DND-41 (cell line): ENCODE measurements around the gene MEX3A.
A peak's percentile ranks its signal among the peaks of the same experiment; 100 is the strongest.

ENCODE experiments used
- ATAC-seq: fragments of 200-7000 bp; cut with Tn5 transposase; 3 replicates; pipeline ENCODE4 v1.9.1; 2021; ENCODE audit warnings: low read depth; ENCODE audit not compliant: insufficient read depth
- DNase-seq: peaks from one replicate; pipeline ENCODE4 v3.0.0-alpha.2; 2020
- H2AFZ ChIP-seq: 2 replicates; pipeline ENCODE4 v1.6.0; 2012; ENCODE audit warnings: low read depth, low read length
- H3K27ac ChIP-seq: 2 replicates; pipeline ENCODE4 v1.5.1; 2012; ENCODE audit warnings: low read length, inconsistent platforms
- H3K27me3 ChIP-seq: fragments of 200-600 bp; sonication (generic); 2 replicates; pipeline ENCODE4 v1.6.0; 2012; ENCODE audit warnings: low read length, mild to moderate bottlenecking, inconsistent platforms; ENCODE audit not compliant: insufficient read depth, poor library complexity
- H3K36me3 ChIP-seq: 2 replicates; pipeline ENCODE4 v1.5.1; 2012; ENCODE audit warnings: low read length, inconsistent platforms; ENCODE audit not compliant: insufficient read depth
- H3K4me1 ChIP-seq: 2 replicates; pipeline ENCODE4 v1.5.1; 2012; ENCODE audit warnings: mild to moderate bottlenecking, low read length; ENCODE audit not compliant: insufficient read depth
- H3K4me2 ChIP-seq: 2 replicates; pipeline ENCODE4 v1.6.0; 2012; ENCODE audit warnings: mild to moderate bottlenecking, moderate library complexity, low read length, inconsistent platforms; ENCODE audit not compliant: insufficient read depth
- H3K4me3 ChIP-seq, 2 experiments: fragments of 200-600 bp in 1 of 2; shearing (Covaris generic) in 1 of 2; 2 replicates each; pipeline ENCODE4 v1.5.1; 2012 to 2016; ENCODE audit warnings: inconsistent platforms in 2 of 2, low read length in 2 of 2, mild to moderate bottlenecking in 2 of 2, low read depth in 1 of 2, moderate library complexity in 1 of 2
- H3K79me2 ChIP-seq: 2 replicates; pipeline ENCODE4 v1.6.0; 2012; ENCODE audit warnings: low read length, inconsistent platforms; ENCODE audit not compliant: insufficient read depth
- H3K9ac ChIP-seq: 2 replicates; pipeline ENCODE4 v1.6.0; 2012; ENCODE audit warnings: low read depth, mild to moderate bottlenecking, inconsistent platforms, low read length, moderate library complexity
- H3K9me3 ChIP-seq: 2 replicates; pipeline ENCODE4 v1.5.1; 2012; ENCODE audit warnings: low read length, moderate library complexity, mild to moderate bottlenecking, inconsistent platforms; ENCODE audit not compliant: insufficient read depth, severe bottlenecking
- H4K20me1 ChIP-seq: 2 replicates; pipeline ENCODE4 v1.6.0; 2012; ENCODE audit warnings: low read length; ENCODE audit not compliant: insufficient read depth
- EZH2 ChIP-seq: IDR thresholded peaks from 3 replicates; pipeline ENCODE4 v1.6.1; 2012; ENCODE audit warnings: borderline replicate concordance, low read depth, mild to moderate bottlenecking, moderate library complexity, low read length, inconsistent platforms; ENCODE audit not compliant: severe bottlenecking
- TF ChIP-seq, protein P1 (sequence below): IDR thresholded peaks from 2 replicates; pipeline ENCODE4 v1.5.1; 2012; ENCODE audit warnings: borderline replicate concordance, low read length, moderate library complexity, mild to moderate bottlenecking; ENCODE audit not compliant: poor library complexity, severe bottlenecking; ENCODE audit errors: extremely low read depth

MEX3A gene

DNA sequence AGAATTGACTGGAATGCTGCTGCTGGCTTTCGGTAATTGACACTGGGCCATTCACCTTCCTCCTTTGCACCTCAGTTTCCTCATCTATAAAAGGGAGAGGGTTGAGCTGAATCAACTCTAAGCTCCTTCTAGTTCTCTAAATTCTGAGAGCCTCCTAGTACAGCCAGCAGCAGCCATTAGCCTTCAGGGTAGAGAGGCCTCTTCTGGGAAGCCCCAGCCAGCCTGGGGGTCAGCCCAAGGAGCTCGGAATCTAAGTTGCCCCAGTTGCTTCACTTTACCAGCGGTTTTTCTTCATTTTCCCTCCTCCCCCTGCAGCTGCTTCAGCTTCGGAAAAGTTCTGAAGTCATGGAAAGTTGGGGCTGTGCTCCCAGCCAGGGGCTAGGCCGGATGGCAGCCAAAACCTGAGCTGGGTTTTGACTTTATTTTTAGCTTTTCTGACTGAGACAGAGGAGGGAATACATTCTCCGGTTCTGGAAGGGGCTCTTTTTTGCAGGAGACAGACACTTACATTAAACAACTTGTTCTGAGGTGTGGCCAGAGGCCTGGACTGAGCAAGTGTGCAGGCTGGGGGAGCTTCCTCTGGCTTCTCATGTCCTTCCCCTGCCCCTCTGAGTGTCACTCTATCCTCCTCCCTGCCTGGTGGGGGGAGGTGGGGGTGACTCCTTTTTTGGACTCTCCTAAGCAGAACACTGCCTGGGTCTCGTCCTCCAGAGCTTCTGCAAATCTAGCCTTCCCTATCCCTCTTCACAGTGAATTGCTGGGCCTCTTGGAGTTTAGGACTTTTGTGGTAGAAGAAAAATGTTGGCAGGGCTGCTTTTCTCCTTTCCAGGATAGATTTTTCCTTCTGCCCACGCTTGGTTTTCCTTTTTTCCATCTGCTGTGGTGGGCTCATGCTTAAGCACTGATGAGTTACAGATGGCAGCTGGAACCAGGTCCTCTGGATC, 46.7 kb upstream of the MEX3A start:
- no peak for DNase-seq
- Histone ChIP-seq H3K4me2 (no peak overlapping the region), H3K27ac (no peak overlapping the region), H3K4me3 (no peak overlapping the region), H4K20me1 (peaks cover 26% of the 10 kb centered on the region), H3K79me2 (no peaks in the 10 kb centered on the region), H3K9ac (no peak overlapping the region), H3K36me3 (no peaks in the 10 kb centered on the region), H3K4me1 (peaks cover 23% of the 10 kb centered on the region), H2AFZ (no peak overlapping the region), H3K27me3 (peaks cover under 1% of the 10 kb centered on the region), H3K9me3 (no peaks in the 10 kb centered on the region)
- no peak for ATAC-seq
- TF ChIP-seq, protein P1, sequence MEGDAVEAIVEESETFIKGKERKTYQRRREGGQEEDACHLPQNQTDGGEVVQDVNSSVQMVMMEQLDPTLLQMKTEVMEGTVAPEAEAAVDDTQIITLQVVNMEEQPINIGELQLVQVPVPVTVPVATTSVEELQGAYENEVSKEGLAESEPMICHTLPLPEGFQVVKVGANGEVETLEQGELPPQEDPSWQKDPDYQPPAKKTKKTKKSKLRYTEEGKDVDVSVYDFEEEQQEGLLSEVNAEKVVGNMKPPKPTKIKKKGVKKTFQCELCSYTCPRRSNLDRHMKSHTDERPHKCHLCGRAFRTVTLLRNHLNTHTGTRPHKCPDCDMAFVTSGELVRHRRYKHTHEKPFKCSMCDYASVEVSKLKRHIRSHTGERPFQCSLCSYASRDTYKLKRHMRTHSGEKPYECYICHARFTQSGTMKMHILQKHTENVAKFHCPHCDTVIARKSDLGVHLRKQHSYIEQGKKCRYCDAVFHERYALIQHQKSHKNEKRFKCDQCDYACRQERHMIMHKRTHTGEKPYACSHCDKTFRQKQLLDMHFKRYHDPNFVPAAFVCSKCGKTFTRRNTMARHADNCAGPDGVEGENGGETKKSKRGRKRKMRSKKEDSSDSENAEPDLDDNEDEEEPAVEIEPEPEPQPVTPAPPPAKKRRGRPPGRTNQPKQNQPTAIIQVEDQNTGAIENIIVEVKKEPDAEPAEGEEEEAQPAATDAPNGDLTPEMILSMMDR: no peak
- no peak for TF ChIP-seq EZH2

DNA sequence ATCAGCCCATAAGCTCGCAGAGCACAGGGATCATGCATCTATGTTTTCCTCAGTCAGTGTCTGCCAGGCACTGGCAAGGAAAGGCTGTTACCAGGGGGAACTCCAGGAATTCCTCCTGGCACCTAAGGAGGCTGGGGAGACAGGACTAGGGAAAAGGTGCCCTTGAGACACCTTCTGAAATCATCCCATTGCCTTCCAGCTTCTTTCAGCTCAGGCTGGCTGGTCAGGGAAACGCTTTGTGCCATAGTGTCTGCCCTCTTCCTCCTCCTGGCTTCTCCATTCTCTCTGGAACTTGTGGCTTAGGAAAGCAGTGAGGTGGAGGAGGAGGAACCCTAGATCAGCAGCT, 46.0 kb upstream of the MEX3A start:
- peaks cover 23% of the 10 kb centered on the region for H3K4me1 ChIP-seq
- TF ChIP-seq, protein P1: no peak
- no peak for TF ChIP-seq EZH2
- no peak overlapping the region for H3K27ac ChIP-seq
- no peak for DNase-seq
- H3K27me3 ChIP-seq: peaks cover 6% of the 10 kb centered on the region
- no peak overlapping the region for H3K4me2 ChIP-seq
- H3K4me3 ChIP-seq: no peak overlapping the region
- no peaks in the 10 kb centered on the region for H3K36me3 ChIP-seq
- ATAC-seq: no peak
- no peaks in the 10 kb centered on the region for H3K9me3 ChIP-seq
- peaks cover 32% of the 10 kb centered on the region for H4K20me1 ChIP-seq
- H3K79me2 ChIP-seq: no peaks in the 10 kb centered on the region
- H3K9ac ChIP-seq: no peak overlapping the region
- H2AFZ ChIP-seq: no peak overlapping the region

DNA sequence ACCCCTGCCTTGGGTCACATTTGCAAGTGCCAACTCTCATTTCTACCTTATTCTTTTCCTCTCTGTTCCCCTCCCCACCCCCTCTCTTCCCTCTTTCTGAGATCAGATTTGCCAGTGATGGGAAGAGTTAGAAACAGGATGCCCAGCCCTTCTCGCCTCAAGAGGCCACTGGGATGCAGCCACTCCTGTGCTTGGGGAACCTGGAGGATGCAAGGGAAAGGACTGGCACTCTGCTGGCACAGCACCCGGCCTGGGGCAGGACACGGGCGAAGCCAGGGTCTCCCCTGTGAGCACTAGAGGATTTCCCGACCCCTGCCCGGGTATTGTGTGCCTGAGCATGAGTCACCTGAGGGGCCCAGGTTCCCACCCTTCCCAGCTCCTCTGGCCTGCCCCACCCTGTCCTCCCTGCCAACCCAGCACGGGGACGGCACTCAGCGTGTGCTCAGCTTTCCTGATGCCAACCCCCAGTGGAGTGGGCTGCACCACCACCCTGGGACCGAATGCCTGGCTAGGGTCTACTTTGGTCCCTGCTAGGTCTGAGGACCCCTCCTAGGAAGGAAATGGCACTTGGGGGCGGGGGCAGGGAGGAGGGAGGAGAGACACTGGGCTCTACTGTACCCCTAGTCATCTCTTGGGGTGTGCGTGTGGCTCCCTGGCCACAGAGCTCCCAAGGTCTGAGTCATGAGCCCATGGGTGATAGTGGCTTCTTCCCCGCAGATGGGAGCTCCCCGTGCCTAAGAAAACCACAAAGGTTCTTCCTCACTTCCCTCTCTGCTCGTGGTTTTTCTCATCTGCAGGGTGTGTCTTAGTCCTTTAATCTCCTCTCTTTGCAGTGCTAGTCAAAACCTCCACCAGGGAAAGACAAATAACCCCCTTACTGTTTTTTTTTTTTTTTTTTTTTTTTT, 44.6 kb upstream of the MEX3A start:
- TF ChIP-seq, protein P1: no peak
- TF ChIP-seq EZH2: no peak
- H3K36me3 ChIP-seq: no peaks in the 10 kb centered on the region
- H3K9me3 ChIP-seq: no peaks in the 10 kb centered on the region
- peak; percentile 90 for ATAC-seq
- H3K9ac ChIP-seq: no peak overlapping the region
- H3K4me3 ChIP-seq: no peak overlapping the region
- peaks cover 32% of the 10 kb centered on the region for H4K20me1 ChIP-seq
- H3K27me3 ChIP-seq: peaks cover 16% of the 10 kb centered on the region
- DNase-seq: peak; percentile 78
- H3K27ac ChIP-seq: no peak overlapping the region
- no peak overlapping the region for H2AFZ ChIP-seq
- peaks cover 23% of the 10 kb centered on the region for H3K4me1 ChIP-seq
- H3K4me2 ChIP-seq: peak overlapping the region; percentile 30; the same call in 1 of the 2 replicates
- H3K79me2 ChIP-seq: no peaks in the 10 kb centered on the region
